Activated CD4-positive, CD25-positive, alpha-beta regulatory T cell treated with anti-CD3 and anti-CD28 coated beads, Interleukin-2, amount 50 U/mL, for 24 hours (primary cell): ENCODE measurements around the gene ANGPTL8.
A peak's percentile ranks its signal among the peaks of the same experiment; 100 is the strongest.

Experiments used
- ATAC-seq, 2 donors: fragments of 150-1000 bp; cut with Tn5 transposase; one replicate each; pipeline ENCODE4 v1.10.0; 2021; ENCODE audit warnings: mild to moderate bottlenecking in 1 of 2, moderate library complexity in 1 of 2

Gene ANGPTL8

DNA sequence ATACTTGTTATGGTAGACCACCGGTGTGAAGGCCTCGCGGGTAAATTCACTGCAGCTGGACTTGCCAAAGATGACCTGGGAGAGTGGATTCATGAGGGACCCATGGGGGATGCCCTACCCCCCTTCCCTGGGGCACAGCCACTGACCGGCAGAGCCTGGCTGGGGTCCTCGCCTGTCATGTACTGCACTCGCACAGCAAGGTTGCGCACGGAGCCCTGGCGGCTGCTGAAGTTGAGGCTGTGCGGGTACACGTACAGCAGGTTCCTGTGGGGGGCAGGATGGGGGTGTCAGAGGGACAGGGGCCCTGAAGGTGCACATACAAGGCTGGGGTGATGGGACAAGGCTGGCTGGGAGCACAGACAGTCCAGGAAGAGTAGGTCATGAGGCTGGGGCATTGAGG lies 1.4 kb upstream of the ANGPTL8 start:
- ATAC-seq, result no peak

DNA sequence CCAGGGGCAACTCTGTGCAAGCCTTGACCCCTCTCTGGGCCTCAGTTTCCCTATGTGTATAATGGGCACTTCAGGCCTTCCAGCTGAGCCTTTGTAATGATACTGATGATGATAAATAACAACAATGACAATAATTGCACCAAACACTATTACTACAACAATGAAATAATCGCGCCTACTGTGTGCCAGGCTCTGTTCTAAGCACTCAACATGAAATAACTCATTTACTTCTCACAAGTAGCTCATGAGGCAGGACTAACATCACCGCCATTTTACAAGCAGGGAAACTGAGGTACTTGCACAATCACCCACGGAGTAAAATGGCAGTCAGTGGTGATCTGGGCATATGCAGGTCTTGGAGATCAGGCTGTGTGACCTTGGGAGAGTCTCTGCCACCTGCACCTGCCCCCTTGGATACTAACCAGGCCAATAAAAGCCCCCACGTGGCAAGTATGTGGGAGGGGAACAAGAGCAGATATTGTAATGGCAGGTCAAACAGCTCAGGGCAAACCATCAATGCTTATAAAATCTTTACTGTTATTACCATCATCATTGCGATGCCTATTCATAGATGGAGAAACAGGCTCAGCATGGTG lies 540 bp upstream of the ANGPTL8 start:
- no peak for ATAC-seq

DNA sequence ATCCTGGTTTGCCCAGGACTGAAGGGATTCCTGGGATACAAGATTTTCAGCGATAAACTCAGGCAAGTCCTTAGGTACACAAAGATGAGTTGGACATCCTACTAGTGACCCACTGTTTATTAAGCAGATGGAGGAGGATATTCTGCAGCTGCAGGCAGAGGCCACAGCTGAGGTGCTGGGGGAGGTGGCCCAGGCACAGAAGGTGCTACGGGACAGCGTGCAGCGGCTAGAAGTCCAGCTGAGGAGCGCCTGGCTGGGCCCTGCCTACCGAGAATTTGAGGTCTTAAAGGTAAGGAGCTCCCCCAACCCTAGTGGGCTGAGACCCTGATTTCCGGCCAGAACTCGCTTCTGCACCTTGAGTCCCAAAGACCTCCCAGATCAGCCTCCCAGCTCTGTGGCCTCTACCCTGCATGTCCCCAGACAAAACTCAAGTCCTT lies 607 bp downstream of the ANGPTL8 start:
- ATAC-seq, result no peak

DNA sequence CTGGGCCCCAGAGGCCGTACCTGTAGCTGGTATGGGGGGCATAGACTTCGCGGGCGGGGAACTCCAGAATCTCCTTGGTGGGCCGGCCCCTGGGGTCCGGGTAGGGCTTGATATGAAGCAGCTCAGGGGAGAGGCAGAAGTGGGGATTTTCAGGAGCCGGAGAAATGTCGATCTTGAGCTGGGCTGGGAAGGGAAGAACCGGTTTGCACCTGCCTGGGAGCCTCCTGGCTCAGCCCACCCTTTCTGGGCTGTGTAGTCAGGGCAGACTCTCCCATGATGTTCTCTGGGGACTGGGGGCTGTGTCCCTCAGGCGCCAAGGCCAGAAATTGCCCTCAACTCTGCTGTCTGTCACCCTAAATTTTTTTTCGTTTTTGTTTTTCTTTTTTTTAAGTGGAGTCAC lies 2.6 kb downstream of the ANGPTL8 start:
- ATAC-seq, result no peak

DNA sequence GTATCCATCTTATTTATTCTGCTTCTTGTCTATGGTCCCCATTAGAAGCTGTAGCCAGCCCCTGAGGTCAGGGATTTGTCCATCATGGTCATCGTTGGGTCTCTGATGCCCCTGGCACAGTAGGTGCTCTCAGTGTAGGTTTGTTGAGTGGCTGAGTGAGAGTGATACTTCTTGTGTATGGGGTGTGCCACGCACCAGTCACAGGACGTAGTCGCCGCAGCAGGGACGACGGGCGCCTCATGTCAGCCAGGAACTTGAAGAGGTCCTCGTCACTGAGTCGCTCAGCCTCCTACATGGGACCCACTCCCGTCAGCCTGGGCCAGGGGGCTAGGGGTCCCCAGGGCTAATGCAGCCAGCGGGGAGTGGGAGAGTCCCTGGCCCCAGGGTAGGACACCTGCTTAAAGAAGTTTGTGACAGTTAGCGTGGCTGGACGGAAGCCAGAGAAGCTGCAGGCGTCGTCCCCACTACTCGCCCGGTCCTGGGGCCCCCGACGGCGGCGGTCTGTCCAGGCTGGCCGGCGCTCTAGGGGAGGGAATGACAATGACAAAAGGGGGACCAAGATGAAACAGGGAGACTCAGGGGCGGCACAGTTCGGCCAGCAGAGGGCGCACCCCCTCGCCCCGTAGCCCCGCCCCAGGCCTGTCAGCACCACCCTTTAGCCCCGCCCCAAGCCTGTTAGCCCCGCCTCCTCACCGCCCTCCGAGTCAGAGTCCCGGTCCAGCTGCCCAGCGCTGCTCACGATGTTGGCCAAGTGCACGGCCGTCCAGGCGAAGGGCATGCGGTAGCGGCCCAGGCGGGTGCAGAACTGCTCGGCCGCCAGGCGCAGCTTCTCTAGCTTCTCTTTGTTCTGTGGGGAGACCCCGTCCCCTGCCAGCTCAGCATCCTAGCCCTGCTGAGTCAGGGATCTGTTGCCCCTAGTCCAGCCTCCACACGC lies 3.7 kb downstream of the ANGPTL8 start:
- peak; percentile 95 to 98 for ATAC-seq

DNA sequence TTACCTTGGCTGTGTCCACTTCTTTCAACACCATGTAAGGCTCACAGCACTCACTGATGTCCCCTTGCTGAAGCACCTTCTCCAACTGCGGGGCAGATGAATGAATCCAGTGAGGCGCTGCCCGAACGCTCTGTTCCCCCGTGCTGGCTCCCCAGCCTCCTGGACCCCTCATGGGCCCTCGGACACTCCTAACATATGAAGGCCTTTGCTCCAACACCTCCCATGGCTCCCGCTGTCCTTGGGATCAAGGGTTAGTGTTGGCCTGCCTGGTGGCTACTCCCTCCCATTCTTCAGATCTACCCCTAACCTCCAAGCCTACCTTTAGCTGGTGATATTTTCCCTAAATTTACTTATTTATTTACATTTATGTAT lies 4.4 kb downstream of the ANGPTL8 start:
- ATAC-seq, result no peak

DNA sequence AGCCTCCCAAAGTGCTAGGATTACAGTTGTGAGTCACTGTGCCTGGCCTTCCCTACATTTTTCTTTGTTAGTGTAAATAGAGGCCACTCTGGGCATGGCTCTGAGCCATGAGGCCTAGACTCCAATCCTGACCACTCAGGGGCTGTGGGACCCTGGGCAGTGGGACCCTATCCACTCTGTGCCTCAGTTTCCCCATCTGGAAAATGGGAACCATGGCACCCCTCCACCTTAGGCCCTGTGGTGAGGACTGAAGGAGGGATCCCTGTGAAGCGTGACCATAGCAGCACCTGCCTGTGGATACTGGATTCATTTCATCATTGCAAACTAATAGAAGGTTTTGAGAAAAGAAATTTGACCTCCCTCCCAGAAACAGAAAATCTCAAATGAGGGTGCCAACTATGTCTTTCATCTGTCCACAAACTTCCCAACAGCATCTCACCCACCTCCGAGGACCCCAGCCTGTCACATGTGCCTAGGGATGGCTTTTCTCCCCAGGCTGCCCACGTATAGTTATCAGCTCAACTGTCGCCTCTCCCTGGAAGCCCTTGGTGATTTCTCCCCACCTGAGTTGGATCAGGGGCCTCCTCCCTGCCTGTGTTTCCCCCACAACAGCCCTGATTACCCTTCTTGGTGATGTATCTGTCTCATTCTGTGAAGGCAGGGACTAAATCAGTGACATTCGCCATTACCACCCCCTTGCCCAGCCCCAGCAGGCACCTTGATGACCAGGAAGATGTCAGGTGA lies 5.6 kb downstream of the ANGPTL8 start:
- no peak for ATAC-seq

DNA sequence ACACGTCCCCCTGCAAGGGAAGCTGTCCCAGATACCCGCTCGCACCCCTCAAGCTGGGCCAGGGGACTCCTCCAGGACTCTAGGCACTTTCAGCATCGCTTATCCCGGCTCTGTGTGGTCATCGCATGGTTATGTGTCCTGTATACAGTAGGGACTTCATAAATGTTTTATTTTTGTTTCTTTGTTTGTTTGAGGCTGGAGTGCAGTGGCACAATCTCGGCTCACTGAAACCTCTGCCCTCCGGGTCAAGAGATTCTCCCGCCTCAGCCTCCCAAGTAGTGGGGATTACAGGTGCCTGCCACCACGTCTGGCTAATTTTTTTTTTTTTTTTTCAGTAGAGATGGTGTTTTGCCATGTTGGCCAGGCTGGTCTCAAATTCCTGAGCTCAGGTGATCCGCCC lies 7.5 kb downstream of the ANGPTL8 start:
- ATAC-seq, result no peak

DNA sequence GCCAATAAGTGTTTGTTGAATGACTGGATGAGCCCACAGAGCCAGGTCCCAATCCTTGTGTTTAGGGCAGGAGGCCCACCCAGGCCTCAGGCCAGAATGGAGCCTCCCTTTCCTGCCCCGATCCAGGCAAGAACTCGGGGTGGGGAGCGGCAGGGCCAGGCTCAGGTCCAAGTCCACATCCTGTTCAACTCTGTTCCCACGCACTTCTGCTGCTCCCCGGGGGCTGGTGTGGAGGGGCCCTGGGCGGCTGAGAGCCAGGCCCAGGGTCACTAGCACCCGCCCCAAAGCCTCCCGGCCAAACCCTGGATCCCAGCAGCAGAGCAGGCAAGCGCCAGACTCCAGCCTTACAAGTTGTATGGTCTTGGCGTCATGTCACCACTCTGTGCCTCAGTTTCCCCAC lies 8.0 kb downstream of the ANGPTL8 start:
- ATAC-seq, result no peak

DNA sequence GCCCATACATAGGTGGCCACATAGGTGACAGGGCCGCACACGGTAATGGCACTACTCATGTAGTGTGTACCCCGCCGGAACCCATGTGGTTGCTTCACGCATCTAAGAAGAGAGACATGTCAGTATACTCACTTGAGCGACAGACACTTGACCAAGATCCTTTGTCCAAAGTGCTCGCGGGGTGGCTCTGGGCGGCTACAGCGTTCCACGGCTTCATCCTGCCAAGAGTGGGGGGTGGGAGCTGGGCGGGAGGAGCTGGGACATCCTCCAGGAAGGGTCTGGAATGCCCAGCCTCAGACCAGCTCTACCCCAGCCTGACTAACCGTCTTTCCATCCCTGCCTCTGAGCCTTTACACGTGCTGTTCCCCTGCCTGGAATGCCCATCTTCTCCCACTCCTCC lies 8.5 kb downstream of the ANGPTL8 start:
- no peak for ATAC-seq

DNA sequence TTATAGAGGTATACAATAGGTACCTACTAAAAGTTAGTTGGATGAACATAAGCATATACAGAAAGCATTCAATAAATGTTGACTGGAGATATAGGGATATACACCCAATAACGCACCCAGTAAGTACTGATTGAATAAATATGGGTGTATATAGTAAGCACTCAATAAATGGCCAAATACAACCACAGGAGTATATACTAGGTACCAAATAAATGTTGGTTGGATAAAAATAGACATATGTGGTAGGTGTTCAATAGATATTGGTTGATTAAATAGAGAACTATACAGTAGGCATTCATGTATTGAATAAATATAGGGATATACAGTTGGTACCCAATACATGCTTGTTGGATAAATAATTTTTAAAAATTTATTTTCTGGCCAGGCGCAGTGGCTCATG lies 9.4 kb downstream of the ANGPTL8 start:
- no peak for ATAC-seq

DNA sequence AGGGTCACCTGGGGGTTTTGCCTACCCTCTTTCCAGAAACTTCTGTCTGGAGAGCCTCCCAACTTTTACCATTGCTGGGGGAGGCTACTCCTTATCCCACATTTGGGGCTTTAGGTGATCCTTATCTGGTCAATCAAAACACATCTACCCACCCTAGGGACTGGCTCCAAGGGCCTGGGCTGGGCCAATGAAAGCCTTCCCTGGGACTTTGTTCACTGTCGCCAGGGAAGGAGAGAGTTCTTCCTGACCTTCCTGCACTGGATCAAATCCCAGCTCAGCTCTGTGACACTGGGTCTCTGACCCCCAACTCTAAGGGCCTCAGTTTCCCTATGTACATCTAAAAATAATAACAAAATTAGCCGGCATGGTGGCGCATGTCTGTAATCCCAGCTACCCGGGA lies 11.8 kb downstream of the ANGPTL8 start:
- no peak for ATAC-seq

DNA sequence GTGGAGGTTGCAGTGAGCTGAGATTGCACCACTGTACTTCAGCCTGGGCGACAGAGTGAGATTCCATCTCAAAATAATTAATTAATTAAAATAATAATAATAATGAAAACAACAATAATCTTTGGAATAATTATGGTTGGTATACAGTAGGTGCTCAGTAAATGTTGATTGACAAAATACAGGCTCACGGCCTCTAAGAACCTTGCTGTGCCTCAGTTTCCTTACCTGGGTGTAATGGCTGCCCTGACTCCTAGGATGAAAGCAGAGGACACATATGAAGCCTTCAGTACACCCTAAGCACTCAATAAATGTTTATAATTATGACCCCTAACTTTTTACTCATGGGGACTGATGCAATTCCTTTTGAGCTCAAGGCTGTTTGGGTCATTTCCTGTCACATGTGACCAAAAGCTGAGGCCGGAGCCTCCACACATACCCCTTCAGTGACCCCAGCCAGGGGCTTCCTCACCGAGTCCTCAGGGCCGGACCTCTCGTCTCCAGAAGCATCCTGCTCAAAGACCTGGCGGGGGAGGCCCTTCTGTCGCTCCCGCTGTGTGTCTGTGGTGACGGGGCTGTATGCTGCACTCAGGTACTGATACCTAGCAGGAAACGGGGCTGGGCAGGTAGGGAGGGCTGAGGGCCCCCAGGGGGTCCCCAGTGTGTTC lies 12.4 kb downstream of the ANGPTL8 start:
- no peak for ATAC-seq

DNA sequence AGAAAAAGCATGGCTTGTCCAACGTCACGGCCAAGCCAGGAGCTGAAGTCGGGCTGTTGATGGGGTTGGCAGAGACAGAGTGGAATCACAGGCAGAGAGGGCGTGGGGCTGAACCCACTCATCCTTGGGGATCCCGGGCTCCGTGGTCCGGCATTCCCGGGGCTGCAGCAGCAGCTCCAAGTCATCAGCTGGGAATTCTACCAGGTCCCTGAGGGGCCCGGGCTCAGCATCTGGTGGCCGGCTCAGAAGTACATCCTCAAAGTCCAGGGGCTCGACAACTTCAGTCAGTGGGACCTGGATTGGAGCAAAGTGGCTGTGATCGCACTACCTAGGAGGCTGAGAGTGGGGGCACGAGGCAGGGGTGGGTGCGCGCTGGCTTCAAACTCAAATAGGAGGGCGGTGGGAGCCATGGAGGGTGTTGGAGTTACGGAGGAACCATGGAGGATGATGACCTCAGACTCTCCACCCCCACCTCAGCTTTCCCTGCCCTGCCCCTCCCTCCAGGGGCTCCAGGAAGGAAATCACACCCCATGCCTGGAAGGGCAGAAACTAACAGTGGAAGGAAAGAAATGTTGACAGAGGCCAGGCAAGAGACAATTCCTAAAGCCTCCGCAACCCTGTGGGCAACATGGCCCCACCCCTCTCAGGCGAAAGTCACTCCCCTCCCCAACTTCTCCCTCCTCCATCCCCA lies 13.4 kb downstream of the ANGPTL8 start:
- ATAC-seq, result no peak

DNA sequence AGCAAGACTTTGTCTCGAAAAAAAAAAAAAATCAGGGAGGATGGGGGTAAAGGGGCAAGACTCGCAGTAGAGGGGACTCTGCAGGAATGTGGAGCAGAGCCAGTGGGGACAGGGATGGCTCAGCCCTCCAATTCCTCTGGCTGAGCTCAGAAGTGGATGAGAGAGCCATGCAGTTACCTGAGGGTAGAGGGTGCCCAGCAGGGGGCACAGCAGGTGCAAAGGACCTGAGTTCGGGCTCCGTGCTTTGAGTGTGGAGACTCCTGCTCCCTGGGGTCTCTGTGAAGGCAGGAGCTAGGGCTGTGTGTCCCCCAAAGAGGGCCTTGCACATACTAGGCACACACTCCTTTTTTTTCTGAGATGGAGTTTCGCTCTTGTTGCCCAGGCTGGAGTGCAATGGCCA lies 15.2 kb downstream of the ANGPTL8 start:
- ATAC-seq, result no peak

DNA sequence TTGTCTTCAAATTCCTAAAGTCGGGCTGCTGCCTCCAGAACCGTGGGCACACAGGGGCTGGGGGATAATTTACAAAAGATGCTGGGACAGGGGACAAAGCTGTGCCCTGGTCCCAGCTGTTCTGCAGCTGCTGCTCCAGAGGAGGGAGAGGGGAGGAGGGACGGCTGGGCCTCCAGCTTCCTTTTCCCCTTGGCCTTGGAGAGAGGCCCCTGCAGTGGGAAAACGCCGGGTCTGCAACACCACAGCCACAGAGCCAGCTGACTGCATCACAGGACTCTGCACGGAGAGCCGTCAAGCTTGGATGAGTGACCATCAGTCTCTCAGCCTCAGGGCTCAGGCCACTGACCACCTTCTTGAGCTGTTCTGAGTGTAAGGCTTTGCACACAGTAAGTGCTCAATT lies 16.8 kb downstream of the ANGPTL8 start:
- no peak for ATAC-seq

DNA sequence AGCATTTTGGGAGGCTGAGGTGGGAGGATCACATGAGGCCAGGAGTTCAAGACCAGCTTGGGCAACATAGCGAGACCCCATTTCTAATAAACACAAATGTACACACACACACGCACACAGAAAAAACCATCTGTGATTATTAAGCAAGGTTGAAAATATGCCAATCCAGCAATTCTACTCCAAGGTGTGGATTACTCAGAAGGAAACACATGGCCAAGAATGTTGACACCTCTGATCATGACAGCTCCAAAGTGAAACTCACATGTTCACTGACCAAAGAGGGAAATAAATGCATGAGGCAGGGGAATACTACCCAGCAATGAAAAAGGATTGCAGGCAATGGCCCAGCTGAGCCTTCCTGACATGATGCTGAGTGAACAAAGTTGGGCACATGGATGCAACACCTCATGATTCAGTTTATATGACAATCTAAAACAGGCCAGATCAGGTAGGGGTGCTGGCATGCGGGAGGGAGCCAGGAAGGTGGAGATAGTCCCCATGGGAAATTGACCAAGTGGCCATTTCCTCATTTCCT lies 18.5 kb downstream of the ANGPTL8 start:
- ATAC-seq, result peak in 1 of 2 donors; percentile 29

DNA sequence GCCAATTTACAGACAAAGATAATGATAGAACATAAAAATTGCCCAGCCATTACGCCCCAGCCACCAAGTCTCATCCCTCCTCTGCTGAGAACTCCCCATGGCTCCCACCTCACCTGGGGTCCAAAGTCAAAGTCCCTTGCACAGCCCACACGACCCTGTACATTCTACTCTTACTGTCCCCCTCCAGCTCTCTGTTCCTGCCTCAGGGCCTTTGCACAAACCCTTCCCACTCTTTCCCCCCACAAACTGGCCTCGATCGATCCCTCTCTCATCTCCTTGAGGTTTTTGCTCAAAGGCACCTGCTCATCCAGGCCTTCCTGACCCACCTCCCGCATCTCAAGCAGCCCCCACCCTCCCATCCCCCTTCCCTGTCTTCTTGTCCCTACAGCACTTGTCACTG lies 21.6 kb downstream of the ANGPTL8 start:
- no peak for ATAC-seq

DNA sequence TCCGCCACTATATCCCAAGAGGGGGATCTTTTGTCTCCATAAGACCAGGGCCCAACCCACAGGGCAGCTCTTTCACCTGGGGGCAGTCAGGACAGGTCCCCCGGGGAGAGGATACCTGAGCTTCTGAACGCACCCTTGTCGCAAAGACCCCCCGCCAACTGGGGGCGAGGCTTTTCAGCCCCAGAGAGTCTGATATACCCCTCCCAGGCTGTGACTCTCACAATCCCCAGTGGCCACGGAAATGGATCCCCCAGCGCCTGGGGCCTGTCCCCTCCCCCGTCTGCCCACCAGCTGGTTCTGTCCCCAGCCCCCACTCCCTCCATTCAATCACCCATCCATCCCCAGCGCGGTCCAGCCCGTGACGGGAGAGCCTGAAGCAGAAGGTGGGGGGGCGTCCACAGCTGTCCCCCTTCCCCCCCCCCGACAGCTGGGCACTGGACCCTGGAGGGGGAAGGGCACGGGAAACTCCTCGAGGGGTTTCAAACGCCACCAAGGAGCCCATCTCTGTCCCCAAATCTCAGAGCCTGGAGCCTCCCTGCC lies 22.1 kb downstream of the ANGPTL8 start:
- no peak for ATAC-seq

DNA sequence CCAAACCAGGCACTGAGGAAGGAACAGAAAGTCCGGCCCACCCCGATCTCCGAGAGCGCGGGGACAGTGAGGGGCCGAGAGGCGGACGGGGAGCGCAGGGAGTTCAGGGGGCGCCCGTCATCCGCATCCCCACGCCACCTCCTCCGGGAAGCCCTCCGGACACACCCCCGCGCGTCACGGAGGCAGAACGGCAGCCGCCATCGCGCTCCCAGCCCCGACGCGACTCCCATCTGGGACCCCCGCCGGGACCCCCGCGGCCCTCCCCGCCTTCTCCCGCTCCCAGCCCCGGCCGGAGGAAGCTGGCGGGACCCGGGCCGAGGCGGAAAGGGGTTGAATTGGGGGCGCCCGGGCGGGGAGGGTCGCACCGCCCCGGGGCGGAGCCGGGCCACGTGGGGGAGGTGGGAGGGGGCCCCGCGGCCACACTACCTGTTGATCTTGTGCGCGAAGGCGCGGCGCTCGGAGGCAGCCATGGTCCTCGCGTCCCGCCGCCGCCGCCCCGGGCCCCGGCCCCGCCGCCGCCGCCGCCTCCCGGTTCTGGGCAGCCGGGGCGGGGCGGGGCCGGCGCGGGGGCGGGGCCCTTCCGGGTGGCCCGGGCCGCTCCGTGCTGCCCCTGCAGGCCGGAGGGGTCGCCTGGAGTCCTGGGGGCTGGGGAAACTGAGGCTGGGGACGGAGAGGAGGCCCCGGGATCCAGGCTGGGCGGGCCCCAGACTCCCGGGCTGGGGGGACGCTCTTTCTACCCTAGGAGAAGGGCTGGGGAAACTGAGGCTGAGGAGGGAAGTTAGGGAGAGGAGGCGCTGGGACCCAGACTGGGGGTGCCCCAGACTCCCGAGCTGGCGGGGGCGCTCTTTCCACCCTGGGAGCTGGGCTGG lies 22.8 kb downstream of the ANGPTL8 start, which contains the start of gene DOCK6:
Gene DOCK6, minus strand, starts transcription at position 554 of the 869 bp plus-strand sequence. Its CDS starts 84 bp downstream, at position 470.
- ATAC-seq, result peak; percentile 58 to 60

DNA sequence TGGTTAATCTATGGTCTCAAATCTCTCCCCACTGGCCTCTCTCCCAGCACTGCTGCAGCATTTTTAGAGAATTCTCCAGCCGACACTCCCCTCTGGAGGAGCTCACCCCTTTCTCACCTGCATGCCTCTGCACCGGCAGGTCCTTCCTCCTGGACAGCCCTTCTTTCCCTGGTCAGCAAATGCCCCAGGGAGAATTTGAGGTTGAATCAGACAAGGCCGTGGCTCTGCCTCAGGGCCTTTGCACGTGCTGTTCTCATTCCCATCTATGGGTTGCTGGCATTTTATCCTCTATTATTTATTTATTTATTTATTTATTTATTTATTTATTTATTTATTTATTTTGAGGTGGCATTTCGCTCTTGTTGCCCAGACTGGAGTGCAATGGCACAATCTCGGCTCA lies 24.3 kb downstream of the ANGPTL8 start:
- no peak for ATAC-seq
